HG03565 (cell line): Measurements from ENCODE around the gene DNAH9.
"Not testable (repeated sequence)": the region's sequence is repeated elsewhere in the genome, so short reads cannot be mapped to it uniquely, and the experiment has no call there.

Experiments
- ATAC-seq: cut with Tn5 transposase; IDR thresholded peaks from one replicate; pipeline ENCODE4 v1.9.1; 2021; ENCODE audit warnings: mild to moderate bottlenecking, moderate library complexity; ENCODE audit not compliant: unreplicated experiment

Gene DNAH9

GRCh38 chr17:11901931-11902330 lies 303.7 kb downstream of the DNAH9 start:
- ATAC-seq: no peak

- no peak for ATAC-seq
These were observed 310.5 kb downstream of the DNAH9 start for GRCh38 chr17:11908711-11909146.

- ATAC-seq: no peak
These were observed 311.1 kb downstream of the DNAH9 start for GRCh38 chr17:11909348-11909747.

GRCh38 chr17:11916091-11916490 lies 317.8 kb downstream of the DNAH9 start:
- ATAC-seq: no peak

- no peak for ATAC-seq
These were observed 319.1 kb downstream of the DNAH9 start for GRCh38 chr17:11917415-11917814.

GRCh38 chr17:11921296-11921695 lies 323.0 kb downstream of the DNAH9 start:
- ATAC-seq: no peak

GRCh38 chr17:11922638-11923037 lies 324.4 kb downstream of the DNAH9 start:
- no peak for ATAC-seq

- ATAC-seq: no peak
These were observed 325.8 kb downstream of the DNAH9 start for GRCh38 chr17:11924076-11924475.

- ATAC-seq: no peak
These were observed 327.2 kb downstream of the DNAH9 start for GRCh38 chr17:11925262-11926021.

- no peak for ATAC-seq
These were observed 330.2 kb downstream of the DNAH9 start for GRCh38 chr17:11928436-11928835.

GRCh38 chr17:11932337-11932898 lies 334.1 kb downstream of the DNAH9 start:
- no peak for ATAC-seq

- no peak for ATAC-seq
These were observed 337.6 kb downstream of the DNAH9 start for GRCh38 chr17:11935734-11936406.

- no peak for ATAC-seq
These were observed 342.6 kb downstream of the DNAH9 start for GRCh38 chr17:11940904-11941303.

- ATAC-seq: not testable (repeated sequence)
These were observed 344.8 kb downstream of the DNAH9 start for GRCh38 chr17:11943086-11943485.

GRCh38 chr17:11943759-11944347 lies 345.6 kb downstream of the DNAH9 start:
- no peak for ATAC-seq

- no peak for ATAC-seq
These were observed 346.3 kb downstream of the DNAH9 start for GRCh38 chr17:11944587-11944986.

- ATAC-seq: no peak
These were observed 350.5 kb downstream of the DNAH9 start for GRCh38 chr17:11948789-11949188.

- not testable (repeated sequence) for ATAC-seq
These were observed 351.3 kb downstream of the DNAH9 start for GRCh38 chr17:11949571-11949970.

- no peak for ATAC-seq
These were observed 352.7 kb downstream of the DNAH9 start for GRCh38 chr17:11950771-11951519.

- no peak for ATAC-seq
These were observed 354.3 kb downstream of the DNAH9 start for GRCh38 chr17:11952610-11953009.

- no peak for ATAC-seq
These were observed 355.7 kb downstream of the DNAH9 start for GRCh38 chr17:11953924-11954323.
